Right lobe of liver (tissue), 6 donors: ENCODE data around the gene CDHR3. TPM values are rescaled to one million over a fixed set of nuclear protein-coding genes. Genes with fewer than 3 reads are reported as not detected.

Experiments
- ATAC-seq, 4 donors: fragments of 200-7000 bp; cut with Tn5 transposase; one replicate each; pipeline ENCODE4 v1.9.1; 2020; ENCODE audit warnings: mild to moderate bottlenecking in 4 of 4, moderate library complexity in 4 of 4
- DNase-seq, 3 donors: peaks; one replicate each; pipeline ENCODE4 v3.0.0-alpha.2; 2020
- H3K27ac ChIP-seq, 3 donors: fragments of 200-600 bp; one replicate each; pipeline ENCODE4 v1.8.0; 2022
- H3K27me3 ChIP-seq, 2 donors: fragments of 200-600 bp; one replicate each; pipeline ENCODE4 v1.8.0; 2022
- H3K36me3 ChIP-seq, 4 donors: fragments of 200-600 bp; sonication (generic) in 1 of 4; one replicate each; pipeline versions ENCODE4 v1.5.1 to v1.8.0; 2017 to 2022; ENCODE audit warnings: control low read depth in 1 of 4
- H3K4me1 ChIP-seq, 4 donors: fragments of 200-600 bp; sonication (generic) in 1 of 4; one replicate each; pipeline versions ENCODE4 v1.5.1 to v1.8.0; 2017 to 2022; ENCODE audit warnings: control low read depth in 1 of 4
- H3K4me3 ChIP-seq, 3 donors: fragments of 200-600 bp; one replicate each; pipeline ENCODE4 v1.8.0; 2022
- H3K9me3 ChIP-seq, 4 donors: fragments of 200-600 bp; sonication (generic) in 1 of 4; one replicate each; pipeline versions ENCODE4 v1.5.1 to v1.8.0; 2017 to 2022; ENCODE audit warnings: control low read depth in 1 of 4
- CTCF ChIP-seq, 4 donors: fragments of 200-600 bp in 3 of 4; fragments of 450-650 bp in 1 of 4; IDR thresholded peaks; one replicate each; pipeline versions ENCODE4 v1.5.1 to v1.8.0; 2016 to 2022; ENCODE audit warnings: antibody characterized with exemption in 4 of 4, mild to moderate bottlenecking in 2 of 4
- POLR2A ChIP-seq: fragments of 450-650 bp; IDR thresholded peaks from one replicate; pipeline ENCODE4 v1.6.1; 2017; ENCODE audit warnings: antibody characterized with exemption, mild to moderate bottlenecking
- WGBS: methylation state at CpG from one replicate; pipeline ENCODE4 v1.1.6; 2018; ENCODE audit warnings: low coverage, low lambda C conversion rate; ENCODE audit not compliant: insufficient coverage; ENCODE audit errors: missing lambda C conversion rate; 5-methylcytosine and 5-hydroxymethylcytosine counted together
- intact Hi-C, 2 donors: fragments of 100-400 bp; cut with DNase I; formaldehyde crosslinking; loops; one replicate each; pipeline versions ENCODE4 v1.11.2 to v1.14.1; 2022
- total RNA-seq, 6 experiments: library from RNA; depleted of rRNA in 2 of 6; stranded (reverse); fragments of >200 nt in 2 of 6; fragmentation: NEBNext Ultra II Directional in 3 of 6; extraction: Animal tissue kit (Norgen Biotek cat#: 25700) in 3 of 6; gene quantifications; one replicate each; pipeline versions ENCODE4 v1.1.0 to v1.2.4, GENCODE V29; 2016 to 2023
- donor health status: DM: no; HTN: yes; CAD: no.
- donor health status: DM: no; HTN: no; CAD: no.
- donor health status: DM: no; HTN: no; CAD: no.
- donor health status: DM: no; HTN: yes; CAD: no.
- donor health status: DM: no; HTN: yes; CAD: no.

CDHR3 gene
- total RNA-seq, 6 experiments from 2014 or later = 3.6 to 8.6 (median 4.5) TPM

GRCh38 chr7:106031300-106032035 is 68.4 kb downstream of the CDHR3 start:
- Histone ChIP-seq H3K36me3 (no peaks in the 10 kb centered on the region), H3K27ac (no peak overlapping the region), H3K4me1 (no peaks in the 10 kb centered on the region), H3K27me3 (no peaks in the 10 kb centered on the region), H3K4me3 (no peak overlapping the region), H3K9me3 (no peaks in the 10 kb centered on the region)
- no peak for ATAC-seq
- intact Hi-C loops = no loop called here
- 43% methylated on average over 7 of the region's 10 CpGs for WGBS
- TF ChIP-seq CTCF (IDR thresholded peaks at IDR 0.05) (no peak), POLR2A (no peak)
- DNase-seq = no peak

DNA sequence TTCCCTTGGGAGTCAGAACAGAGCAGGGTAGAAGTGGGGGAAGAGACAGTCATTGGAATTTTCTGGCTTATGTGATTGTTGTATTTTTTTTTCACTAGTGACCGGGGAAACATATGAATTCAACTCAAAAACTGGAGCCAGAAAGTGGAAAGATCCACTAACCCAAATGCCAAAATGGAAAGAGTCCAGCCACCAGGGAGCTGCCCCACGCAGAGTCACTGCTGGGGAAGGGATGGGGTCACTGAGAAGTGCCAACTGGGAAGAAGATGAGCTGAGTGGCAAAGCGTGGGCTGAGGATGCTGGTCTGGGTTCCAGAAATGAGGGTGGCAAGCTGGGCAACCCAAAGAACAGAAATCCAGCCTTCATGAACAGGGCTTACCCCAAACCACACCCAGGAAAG is 69.2 kb downstream of the CDHR3 start:
- Histone ChIP-seq H3K4me1 (no peaks in the 10 kb centered on the region), H3K27me3 (no peaks in the 10 kb centered on the region), H3K9me3 (no peaks in the 10 kb centered on the region), H3K36me3 (no peaks in the 10 kb centered on the region), H3K4me3 (no peak overlapping the region), H3K27ac (no peak overlapping the region)
- intact Hi-C loops = no loop called here
- 86% methylated on average over 3 of the region's 3 CpGs for WGBS
- DNase-seq (no peak), ATAC-seq (no peak)
- TF ChIP-seq POLR2A = no peak
- TF ChIP-seq CTCF (IDR thresholded peaks at IDR 0.05) = no peak

DNA sequence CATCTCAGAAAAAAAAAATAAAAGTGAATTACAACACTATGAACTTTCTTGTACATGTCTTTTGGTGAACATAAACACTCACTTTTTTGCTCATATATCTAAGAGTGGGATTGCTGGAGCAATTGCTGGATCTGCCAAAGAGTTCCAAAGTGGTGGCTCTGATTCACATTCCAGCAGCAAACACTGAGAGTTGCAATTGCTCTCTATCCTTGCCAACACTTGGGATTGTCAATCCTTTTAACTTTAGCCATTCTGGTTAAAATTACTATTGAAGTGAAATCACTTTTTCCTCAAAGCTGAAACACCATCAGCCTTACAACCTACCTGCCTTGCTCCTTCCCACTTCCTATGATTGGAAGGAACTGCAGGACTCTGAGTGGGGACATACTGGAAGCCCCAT is 70.7 kb downstream of the CDHR3 start:
- H3K9me3 ChIP-seq = no peaks in the 10 kb centered on the region
- ATAC-seq (no peak), DNase-seq (no peak)
- TF ChIP-seq POLR2A (no peak), CTCF (IDR thresholded peaks at IDR 0.05) (no peak)
- H3K27ac ChIP-seq = no peak overlapping the region
- H3K4me1 ChIP-seq = no peaks in the 10 kb centered on the region
- H3K36me3 ChIP-seq = no peaks in the 10 kb centered on the region
- H3K27me3 ChIP-seq = no peaks in the 10 kb centered on the region
- no peak overlapping the region for H3K4me3 ChIP-seq
- intact Hi-C loops = no loop called here

DNA sequence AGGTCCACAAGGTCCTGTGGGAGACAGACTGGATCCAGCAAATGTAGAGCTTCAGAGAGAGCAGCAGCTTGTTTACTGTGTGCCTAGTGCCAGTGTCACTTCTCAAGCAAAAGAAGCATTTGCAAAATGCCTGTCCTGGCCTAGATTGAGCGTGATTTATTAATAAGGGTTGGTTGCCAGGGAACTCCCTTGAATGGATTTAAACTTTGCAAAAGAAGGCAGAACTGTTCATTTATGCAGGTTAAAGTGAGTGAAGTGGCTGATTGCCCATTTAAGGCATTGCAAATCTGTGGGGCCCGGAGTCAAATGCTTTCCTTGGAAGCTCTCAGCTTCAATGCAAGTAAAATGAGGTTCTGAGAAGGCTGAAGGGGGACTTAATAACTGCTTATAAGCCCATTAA is 71.3 kb downstream of the CDHR3 start:
- H3K36me3 ChIP-seq = no peaks in the 10 kb centered on the region
- no peak for DNase-seq
- H3K9me3 ChIP-seq = no peaks in the 10 kb centered on the region
- intact Hi-C loops = no loop called here
- no peaks in the 10 kb centered on the region for H3K4me1 ChIP-seq
- no peak overlapping the region for H3K4me3 ChIP-seq
- H3K27ac ChIP-seq = no peak overlapping the region
- no peaks in the 10 kb centered on the region for H3K27me3 ChIP-seq
- TF ChIP-seq POLR2A = no peak
- TF ChIP-seq CTCF (IDR thresholded peaks at IDR 0.05) = no peak
- no peak for ATAC-seq
- 90% methylated on average over 2 of the region's 2 CpGs for WGBS

DNA sequence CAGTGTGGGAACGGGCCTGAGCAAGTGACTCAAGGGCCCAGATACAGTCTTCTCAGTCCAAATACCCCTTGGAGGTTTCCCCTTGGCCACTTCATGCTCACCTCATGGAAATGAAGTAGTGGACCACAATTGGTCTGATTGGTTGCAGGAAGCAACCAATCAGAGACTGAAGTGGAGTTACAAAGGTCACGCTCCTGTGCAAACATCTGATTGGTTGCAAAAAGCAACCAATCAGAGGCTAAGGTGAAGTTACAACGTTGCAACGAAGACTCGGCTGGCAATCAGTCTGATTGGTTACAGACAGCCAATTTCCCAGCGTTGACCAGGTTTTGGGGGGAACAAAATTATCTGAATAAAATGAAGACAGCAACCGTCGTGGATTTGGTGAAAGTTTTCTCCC is 72.5 kb downstream of the CDHR3 start:
- WGBS = 85% methylated on average over 8 of the region's 8 CpGs
- Histone ChIP-seq H3K36me3 (no peaks in the 10 kb centered on the region), H3K27ac (no peak overlapping the region), H3K27me3 (no peaks in the 10 kb centered on the region), H3K4me1 (no peaks in the 10 kb centered on the region), H3K4me3 (no peak overlapping the region), H3K9me3 (no peaks in the 10 kb centered on the region)
- TF ChIP-seq CTCF (IDR thresholded peaks at IDR 0.05) (no peak), POLR2A (no peak)
- ATAC-seq = no peak
- DNase-seq = no peak
- intact Hi-C loops = no loop called here
